Measurements from ENCODE around the gene UGGT1.

UGGT1 gene, protein sequence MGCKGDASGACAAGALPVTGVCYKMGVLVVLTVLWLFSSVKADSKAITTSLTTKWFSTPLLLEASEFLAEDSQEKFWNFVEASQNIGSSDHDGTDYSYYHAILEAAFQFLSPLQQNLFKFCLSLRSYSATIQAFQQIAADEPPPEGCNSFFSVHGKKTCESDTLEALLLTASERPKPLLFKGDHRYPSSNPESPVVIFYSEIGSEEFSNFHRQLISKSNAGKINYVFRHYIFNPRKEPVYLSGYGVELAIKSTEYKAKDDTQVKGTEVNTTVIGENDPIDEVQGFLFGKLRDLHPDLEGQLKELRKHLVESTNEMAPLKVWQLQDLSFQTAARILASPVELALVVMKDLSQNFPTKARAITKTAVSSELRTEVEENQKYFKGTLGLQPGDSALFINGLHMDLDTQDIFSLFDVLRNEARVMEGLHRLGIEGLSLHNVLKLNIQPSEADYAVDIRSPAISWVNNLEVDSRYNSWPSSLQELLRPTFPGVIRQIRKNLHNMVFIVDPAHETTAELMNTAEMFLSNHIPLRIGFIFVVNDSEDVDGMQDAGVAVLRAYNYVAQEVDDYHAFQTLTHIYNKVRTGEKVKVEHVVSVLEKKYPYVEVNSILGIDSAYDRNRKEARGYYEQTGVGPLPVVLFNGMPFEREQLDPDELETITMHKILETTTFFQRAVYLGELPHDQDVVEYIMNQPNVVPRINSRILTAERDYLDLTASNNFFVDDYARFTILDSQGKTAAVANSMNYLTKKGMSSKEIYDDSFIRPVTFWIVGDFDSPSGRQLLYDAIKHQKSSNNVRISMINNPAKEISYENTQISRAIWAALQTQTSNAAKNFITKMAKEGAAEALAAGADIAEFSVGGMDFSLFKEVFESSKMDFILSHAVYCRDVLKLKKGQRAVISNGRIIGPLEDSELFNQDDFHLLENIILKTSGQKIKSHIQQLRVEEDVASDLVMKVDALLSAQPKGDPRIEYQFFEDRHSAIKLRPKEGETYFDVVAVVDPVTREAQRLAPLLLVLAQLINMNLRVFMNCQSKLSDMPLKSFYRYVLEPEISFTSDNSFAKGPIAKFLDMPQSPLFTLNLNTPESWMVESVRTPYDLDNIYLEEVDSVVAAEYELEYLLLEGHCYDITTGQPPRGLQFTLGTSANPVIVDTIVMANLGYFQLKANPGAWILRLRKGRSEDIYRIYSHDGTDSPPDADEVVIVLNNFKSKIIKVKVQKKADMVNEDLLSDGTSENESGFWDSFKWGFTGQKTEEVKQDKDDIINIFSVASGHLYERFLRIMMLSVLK (N-terminal part only)

DNA sequence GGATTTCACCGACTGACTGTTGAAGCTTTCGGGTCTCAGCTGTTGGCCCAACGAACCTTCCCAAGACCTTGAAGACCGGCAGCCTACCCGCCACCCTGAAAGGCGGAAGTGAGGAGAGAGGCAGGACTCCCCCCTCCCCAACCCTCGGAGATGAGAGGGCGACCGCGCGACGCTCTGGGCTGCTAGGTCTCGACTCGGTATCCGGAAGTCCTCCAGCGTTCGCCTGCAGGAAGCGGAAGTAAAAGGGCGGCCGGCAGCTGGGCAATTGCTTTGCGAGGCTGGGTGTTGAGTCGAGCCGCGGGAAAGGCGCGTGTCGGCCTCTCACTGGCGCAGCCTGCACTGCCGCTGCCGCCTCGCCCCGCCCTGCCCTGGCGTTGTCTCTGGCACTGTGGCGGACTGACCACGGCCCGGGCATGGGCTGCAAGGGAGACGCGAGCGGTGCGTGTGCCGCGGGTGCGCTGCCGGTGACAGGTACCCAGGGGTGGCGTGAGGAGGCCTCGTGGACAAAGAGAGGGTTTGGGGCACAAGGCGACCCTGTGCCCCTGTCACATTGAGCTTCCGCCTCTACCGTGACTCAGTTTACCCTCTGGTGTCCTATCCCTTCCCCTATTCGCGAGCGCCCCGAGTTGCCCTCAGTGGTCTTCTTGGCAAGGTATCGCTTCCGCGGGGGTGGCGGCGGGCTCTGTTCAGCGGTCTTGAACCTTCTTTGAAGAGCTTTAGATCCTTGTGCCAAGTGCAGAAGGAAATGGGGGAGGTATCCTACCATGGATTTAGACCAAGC is at the start of gene UGGT1:
UGGT1 (plus strand) TSS at position 256 of the 781 bp plus-strand sequence; CDS start at position 414, 158 bp downstream.
- peak; percentile 94 for DNase-seq

DNA sequence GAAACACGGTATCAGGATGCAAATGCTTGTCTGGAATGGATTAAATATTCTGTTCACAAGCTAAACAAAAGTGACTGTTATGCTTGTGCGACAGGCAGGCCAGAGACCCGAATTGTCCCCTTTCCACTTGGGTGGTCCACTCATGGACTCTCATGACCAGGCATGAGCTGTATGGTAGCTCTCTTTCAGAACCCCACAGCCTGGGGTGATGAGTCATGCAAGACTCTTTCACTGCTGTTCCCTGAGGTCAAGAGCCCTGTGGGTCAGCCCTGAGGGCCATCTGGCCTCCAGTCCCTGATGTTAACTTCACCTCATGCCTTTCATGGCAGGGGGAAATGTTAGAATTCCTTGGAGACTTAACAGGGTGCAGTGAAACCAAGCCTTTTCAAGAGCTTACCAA is 49.4 kb upstream of the UGGT1 start:
- DNase-seq: no peak

DNA sequence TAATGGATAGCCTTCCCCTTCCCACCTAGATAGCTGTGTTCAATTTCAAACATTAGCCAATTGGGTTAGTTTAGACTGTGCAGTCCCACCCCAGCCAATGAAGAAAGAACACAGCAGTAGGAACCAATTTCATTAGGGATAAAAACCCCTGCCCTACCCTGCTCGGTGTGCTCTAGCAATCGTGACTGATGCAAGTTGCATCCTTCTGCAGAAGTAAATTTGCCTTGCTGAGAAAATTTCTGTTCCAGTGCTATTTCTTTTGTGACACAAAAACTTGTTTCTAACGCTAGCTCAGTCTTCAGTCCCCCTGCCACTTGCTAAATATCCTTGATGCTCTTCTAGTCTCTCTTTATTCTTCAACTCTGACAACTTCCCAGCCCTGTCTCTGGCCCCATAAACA is 48.0 kb upstream of the UGGT1 start:
- no peak for DNase-seq

DNA sequence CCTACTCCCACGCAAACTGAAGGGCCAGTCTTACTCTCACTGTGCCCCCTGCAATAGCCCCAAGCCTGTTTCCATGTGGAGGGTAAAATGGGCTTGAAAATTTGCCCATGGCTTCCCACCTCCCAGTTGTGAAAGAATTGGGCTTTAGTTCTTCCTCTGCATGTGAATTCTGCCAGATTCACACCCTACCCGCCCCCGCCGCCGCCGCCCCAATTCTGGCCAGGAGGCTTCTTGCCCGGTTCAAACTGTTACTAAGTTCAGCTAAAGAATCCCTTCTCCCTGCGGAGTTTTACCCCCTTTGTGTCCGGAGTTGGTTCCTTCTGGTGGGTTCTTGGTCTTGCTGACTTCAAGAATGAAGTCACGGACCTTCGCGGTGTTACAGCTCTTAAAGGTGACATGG is 37.7 kb upstream of the UGGT1 start:
- no peak for DNase-seq

DNA sequence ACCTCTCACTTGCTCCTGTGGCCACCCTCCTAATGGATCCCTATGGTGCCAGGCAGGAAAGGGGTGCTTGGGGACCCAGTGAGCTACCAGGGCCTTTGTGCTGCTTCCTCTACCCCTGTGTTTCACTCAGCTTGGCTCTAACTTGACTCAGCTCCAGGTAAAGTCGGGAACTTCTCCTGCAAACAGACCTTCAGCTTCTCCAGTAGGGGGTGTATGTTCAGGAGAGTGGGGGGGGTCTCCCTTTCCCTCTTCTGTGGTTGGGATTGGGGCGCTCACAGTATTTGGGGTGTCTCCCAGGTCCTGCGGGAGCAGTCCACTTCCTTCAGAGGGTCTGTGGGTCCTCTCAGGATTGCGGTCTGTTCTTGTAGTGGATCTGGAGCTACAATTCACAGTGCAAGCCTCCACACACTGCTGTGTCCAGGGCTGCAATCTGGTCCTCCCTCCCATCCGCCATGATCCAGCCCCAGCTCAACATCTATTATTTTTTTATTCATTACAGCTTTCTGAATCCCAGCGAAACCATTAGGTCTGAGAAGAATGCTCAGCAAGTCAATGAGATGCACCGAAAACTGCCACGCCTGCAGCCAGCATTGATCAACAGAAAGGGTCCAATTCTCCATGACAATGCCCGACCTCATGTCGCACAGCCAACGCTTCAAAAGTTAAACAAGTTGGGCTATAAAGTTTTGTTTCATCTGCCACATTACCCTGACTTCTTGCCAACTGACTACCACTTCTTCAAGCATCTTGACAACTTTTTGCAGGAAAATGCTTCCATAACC is 36.7 kb upstream of the UGGT1 start:
- DNase-seq: no peak

DNA sequence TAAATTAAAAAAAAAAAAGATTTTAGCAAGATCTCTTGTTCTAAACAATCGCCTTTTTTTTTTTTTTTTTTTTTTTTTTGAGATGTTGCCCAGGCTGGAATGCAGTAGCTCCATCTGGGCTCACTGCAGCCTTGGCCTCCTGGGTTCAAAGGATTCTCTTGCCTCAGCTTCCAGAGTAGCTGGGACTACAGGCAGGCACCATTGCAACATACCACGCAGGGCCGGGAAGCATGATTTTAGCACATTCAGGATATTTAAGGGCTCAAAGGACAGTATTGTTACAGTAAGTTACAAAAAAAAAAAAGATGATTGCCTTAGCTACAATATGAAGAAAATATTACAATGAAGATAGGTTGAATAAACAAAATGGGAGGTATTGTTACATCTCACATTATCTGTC is 33.7 kb upstream of the UGGT1 start:
- DNase-seq: no peak

DNA sequence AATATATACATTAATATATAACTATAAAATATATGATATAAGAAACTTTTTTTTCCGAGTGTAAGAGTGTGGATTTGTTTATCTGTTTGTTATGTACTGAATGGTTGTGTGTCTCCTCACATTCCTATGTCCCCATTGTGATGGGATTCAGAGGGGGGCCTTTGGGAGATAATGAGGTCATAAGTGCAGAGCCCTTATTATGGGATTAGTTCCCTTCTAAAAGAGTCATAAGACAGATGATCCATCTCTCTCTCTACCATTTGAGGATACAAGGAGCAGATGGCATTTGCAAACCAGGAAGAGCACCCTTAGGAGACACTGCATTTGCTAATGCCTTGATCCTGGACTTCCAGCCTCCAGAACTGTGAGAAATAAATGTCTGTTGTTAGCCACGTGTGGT is 32.9 kb upstream of the UGGT1 start:
- no peak for DNase-seq

DNA sequence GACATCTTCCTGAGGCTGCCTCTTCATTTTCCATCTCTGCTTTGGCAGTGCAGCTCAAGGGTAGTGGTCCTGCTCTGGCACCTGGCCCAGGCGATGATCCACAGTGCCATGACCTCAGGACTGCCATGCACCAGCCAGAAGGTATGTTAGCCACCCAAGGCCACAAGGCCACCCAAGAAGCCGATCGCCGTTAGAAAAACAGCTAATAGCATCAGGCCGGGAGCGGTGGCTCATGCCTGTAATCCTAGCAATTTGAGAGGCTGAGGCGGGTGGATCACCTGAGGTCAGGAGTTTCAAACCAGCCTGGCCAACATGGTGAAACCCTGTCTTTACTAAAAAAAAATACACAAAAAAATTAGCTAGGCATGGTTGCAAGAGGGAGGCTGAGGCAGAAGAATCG is 28.4 kb upstream of the UGGT1 start:
- DNase-seq: no peak

DNA sequence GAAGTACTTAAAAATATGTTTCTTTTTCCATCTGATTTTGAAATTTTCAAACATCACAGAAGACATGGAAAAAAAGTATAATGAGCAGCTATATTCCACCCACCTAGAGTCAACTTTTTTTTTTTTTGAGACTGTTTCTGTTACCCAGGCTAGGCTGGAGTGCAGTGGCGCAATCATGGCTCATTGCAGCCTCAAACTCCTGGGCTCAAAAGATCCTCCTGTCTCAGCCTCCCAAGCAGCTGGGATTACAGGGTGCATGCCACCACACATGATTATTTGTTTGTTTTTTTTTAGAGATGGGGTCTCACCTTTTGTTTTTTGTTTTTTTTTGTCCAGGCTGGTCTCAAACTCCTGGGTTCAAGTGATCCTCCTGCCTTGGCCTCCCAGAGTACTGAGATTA is 26.6 kb upstream of the UGGT1 start:
- DNase-seq: no peak

DNA sequence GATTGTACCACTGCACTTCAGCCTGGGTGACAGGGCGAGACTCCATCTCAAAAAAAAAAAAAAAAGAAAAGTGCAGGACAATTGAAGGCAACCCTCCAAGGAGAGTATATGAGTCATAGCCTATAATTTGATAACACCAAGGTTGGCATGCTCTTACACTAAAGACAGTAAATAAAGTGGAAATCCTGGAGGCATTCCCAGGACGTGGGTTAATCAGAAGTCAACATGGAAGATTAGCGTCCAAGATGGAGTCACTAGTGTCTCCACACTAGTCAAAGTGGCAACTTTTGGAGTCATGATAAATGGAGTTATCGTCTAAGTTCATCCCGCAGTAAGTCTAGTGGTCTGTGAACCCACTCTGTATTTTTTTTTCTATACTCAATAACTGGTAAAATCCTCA is 21.2 kb upstream of the UGGT1 start:
- no peak for DNase-seq

DNA sequence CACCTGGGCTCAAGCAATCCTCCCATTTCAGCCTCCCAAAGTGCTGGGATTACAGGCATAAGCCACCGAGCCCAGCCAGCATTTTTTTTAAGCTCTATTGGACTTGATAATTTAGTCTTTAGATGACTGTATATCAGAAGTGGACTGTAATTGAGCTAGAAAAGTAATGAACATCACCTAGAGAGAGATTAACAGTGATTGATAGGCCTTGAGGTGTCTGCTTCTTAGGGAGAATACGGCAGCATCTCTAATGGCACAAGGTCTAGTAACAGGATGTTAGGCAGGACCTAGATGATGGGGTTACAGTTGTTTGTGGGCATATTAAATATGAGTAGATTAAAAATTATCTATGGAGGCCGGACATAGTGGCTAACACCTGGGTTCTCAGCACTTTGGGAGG is 17.7 kb upstream of the UGGT1 start:
- no peak for DNase-seq

DNA sequence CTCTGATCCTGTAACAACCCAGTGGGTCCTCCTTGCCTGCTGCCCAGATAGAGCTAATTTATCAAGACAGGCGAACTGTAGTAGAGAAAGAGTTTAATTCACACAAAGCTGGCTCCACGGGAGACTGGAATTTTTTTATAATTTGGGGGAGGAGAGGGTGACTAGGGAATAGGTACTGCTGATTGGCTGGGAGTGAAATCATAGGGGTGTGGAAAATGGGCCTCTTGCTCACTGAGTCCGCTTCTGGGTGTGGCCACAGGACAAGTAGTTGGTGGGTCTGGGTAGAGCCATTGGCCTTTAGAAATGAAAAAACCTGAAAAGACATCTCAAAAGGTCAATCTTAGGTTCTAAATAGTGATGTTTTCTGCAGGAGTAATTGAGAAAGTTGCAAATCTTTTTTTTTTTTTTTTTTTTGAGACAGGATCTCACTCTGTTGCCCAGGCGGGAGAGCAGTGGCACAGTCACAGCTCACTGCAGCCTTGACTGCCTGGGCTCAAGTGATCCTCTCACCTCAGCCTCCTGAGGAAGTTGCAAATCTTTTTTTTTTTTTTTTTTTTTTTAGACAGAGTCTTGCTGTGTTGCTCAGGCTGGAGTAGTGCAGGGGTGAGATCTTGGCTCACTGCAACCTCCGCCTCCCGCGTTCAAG is 14.4 kb upstream of the UGGT1 start:
- DNase-seq: no peak

DNA sequence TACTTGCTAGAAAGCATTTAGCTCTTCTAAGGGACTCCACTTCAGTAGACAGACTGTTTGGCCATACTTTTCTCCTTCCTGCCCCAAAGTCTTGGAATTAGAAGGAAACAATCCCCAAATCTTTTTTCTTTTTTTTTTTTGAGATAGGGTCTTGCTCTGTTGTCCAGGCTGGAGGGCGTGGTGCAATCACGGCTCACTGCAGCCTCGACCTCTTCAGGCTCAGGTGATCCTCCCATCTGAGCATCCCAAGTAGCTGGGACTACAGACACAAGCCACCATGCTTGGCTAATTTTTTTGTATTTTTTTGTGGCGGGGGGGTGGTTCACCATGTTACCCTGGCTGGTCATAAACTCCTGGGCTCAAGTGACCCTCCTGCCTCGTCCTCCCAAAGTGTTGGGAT is 6.2 kb upstream of the UGGT1 start:
- DNase-seq: no peak

DNA sequence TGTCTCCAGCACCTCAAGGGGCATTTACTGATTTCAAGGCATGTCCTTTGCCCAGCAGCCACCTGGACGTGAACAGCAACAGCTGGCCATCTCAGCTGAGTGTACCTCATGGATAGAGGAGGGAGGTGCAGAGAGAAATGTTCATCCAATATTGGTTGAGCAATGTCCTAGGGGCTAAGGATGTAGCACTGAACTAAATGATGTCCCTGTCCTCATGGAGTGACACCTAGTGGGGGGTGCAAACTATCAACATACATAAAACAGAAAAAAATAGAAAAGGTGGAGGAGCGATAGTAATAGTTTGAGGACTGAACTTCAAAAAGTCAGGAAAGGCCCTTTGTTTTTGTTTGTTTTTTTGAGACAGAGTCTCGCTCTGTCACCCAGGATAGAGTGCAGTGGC is 4.8 kb upstream of the UGGT1 start:
- DNase-seq: no peak

DNA sequence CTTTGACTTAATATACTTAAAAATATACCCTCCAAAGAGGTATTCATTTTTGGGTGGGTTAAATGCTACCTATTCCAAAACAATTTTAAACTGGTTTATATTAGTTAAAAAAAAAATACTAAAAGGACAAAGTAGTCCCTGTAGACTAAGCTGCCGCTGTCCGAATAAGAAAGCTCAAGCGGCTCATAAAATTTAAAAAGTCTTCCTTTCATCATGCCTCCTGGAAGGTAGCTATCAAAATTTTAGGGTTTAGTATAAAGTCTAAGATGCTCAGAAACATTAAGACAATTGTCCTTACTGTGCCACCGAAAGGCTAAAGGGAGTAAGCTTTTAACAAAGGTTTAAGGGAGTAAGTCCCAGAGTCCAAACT is 440 bp upstream of the UGGT1 start:
- no peak for DNase-seq

DNA sequence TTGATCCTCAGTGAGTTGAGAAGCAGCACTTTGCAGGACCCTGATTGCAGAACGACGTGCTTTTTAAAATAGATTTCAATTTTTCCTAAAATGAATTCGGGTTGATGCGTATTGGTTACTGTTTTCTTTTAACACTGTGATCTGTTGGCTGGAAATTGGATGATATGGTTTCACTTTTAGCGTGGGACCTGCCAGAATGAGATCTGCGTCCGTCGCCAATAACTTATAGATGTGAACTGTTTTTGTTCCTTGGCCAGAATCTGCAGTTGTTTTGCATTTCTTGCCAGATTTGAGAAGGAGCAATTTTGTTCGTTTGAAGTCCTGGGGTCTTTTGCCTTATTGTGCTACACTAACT is 703 bp downstream of the UGGT1 start:
- no peak for DNase-seq

DNA sequence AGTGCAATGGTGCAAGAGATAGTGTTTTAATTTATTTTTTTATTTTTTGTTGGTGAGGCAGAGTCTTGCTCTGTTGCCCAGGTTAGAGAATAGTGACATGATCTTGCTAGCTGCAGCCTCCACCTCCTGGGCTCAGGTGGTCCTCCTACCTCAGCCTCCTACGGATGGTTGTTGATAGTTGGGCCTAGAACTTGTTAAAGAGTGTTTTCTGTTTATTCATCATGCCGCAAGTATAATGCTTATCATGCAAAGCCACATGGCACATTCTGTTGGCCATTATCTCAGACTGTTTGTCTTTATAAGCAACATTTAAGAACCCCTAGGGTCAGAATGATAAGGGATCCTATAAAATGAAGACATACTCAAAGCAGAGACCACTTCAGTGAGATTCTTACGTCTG is 1.7 kb downstream of the UGGT1 start:
- DNase-seq: no peak

DNA sequence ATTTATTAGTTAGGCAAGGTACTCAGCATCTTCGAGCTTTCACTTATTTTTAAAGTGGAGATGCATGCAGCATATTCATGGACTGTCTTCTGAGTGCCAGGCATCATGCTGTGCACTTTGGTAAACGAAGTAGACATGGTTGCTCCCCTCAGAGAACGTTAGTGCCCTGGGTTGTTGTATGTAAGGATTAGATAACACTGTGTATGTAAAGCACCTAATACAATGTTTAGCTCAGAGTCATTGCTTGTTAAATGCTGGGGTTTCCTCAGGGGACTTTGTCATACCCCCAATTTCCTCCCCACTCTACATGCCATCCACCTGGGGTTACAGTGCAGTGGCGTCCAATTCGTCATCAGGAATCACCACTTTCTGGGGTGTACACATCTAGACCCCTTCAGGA is 2.8 kb downstream of the UGGT1 start:
- no peak for DNase-seq

DNA sequence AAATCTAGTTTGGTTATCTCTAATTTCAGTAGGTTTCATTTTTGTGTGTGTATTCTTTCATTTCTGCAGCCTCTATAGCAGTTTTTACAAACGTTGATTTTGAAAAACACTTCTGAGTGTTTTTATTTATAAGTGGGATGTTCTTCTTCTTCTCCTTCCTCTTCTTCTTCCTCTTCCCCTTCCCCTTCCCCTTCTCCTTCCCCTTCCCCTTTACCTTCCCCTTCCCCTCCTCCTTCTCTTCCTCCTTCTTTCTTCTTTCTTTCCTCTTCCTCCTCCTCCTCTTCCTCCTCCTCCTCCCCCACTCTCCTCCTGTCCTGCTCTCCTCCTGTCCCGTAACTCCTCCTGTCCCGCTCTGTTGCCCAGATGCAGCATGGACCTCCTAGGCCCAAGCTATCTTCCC is 4.2 kb downstream of the UGGT1 start:
- no peak for DNase-seq

DNA sequence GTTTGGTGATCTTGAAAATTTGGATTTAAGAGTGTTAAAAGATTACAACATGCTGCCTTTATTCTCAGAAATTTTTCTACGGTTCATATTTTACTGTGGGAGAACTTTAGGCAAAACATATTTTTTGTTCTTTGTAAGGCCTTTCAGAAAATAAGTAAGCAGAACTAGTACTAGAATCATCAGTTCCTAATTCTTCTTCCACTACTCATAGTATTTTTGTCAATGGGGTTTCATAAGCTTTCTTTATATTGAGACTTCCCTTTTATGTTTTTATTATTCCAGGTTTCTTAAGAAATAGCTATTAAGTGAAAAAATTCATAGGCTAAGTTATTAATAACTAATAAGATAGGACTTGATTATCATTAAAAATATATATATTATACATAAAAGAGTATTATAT is 12.4 kb downstream of the UGGT1 start:
- DNase-seq: no peak

DNA sequence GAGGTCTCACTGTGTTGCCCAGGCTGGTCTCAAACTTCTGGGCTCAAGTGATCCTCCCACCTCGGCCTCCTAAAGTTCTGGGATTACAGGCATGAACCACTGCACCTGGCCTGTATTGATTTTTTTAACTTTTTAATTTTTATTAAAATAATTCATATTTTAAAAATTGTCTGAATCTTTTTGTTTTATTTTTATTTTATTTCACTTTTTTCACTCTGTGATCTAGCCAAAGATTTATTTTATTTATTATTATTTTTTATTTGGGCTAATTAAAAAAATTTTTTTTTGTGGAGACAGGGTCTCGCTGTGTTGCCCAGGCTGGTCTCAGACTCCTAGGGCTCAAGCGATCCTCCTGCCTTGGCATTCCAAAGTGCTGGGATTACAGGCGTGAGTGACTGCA is 14.1 kb downstream of the UGGT1 start:
- no peak for DNase-seq

All from activated CD8-positive, alpha-beta memory T cell treated with anti-CD3 and anti-CD28 coated beads, Interleukin-2, amount 50 U/mL, for 48 hours (primary cell).